Esophagus squamous epithelium (tissue), 4 donors: ENCODE results near the gene SNAP25.

Experiments used
- CTCF ChIP-seq, 6 experiments: fragments of 450-650 bp in 4 of 6; fragments of 200-600 bp in 2 of 6; sonication (generic) in 2 of 6; IDR thresholded peaks; one replicate each; pipeline ENCODE4 v1.5.1; 2016 to 2019; ENCODE audit warnings: antibody characterized with exemption in 6 of 6, mild to moderate bottlenecking in 4 of 6, moderate library complexity in 4 of 6
- POLR2A ChIP-seq, 4 donors: fragments of 450-650 bp; IDR thresholded peaks; one replicate each; pipeline ENCODE4 v1.6.1; 2017; ENCODE audit warnings: antibody characterized with exemption in 4 of 4, mild to moderate bottlenecking in 4 of 4, moderate library complexity in 3 of 4

GRCh38 chr20:10200330-10200729 lies 18.3 kb upstream of the SNAP25 start:
- TF ChIP-seq CTCF (IDR thresholded peaks at IDR 0.05), result no peak
- no peak for TF ChIP-seq POLR2A (IDR thresholded peaks at IDR 0.05)
